A673 (cell line): Measurements from ENCODE around the gene ZNF549.

Experiments used
- EZH2 ChIP-seq: fragments of 200-600 bp; sonication (generic); IDR thresholded peaks from 2 replicates; pipeline ENCODE4 v1.6.1; 2017; ENCODE audit warnings: borderline replicate concordance, low read depth, mild to moderate bottlenecking, mixed read lengths, antibody characterized with exemption, low read length; ENCODE audit not compliant: poor library complexity, severe bottlenecking
- TF ChIP-seq, protein P1 (sequence below): fragments of 300-800, 200-600 bp; sonication (generic); conservative IDR thresholded peaks from 2 replicates; pipeline ENCODE4 v1.5.1; 2017; ENCODE audit warnings: low read depth, mild to moderate bottlenecking, antibody characterized with exemption, low read length, moderate library complexity, mixed read lengths

DNA sequence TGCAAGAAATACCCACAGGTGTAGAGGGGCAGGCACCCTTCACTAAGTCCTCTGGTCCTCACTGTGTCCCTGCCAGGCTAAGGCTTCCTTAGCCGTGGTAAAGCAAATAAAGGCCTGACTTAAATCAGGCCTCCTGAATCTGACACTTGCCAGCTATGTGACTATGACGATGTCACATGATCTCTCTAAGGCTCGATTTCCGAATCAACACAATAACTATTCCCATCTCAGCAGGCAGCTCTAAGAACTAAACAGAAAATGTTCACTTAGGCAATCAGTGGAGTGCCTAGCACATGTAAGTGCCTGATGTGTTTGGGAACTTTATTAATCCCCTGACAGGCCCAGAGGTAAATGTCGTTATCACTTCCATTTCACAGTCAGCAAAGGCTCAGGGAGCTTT lies 30.5 kb downstream of the ZNF549 start:
- TF ChIP-seq, protein P1, sequence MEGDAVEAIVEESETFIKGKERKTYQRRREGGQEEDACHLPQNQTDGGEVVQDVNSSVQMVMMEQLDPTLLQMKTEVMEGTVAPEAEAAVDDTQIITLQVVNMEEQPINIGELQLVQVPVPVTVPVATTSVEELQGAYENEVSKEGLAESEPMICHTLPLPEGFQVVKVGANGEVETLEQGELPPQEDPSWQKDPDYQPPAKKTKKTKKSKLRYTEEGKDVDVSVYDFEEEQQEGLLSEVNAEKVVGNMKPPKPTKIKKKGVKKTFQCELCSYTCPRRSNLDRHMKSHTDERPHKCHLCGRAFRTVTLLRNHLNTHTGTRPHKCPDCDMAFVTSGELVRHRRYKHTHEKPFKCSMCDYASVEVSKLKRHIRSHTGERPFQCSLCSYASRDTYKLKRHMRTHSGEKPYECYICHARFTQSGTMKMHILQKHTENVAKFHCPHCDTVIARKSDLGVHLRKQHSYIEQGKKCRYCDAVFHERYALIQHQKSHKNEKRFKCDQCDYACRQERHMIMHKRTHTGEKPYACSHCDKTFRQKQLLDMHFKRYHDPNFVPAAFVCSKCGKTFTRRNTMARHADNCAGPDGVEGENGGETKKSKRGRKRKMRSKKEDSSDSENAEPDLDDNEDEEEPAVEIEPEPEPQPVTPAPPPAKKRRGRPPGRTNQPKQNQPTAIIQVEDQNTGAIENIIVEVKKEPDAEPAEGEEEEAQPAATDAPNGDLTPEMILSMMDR = no peak
- no peak for TF ChIP-seq EZH2
